Measurements from ENCODE around the gene RIC1.

GRCh38 chr9:5796298-5796697 is 167.4 kb downstream of the RIC1 start:
- TF ChIP-seq CTCF (conservative IDR thresholded peaks at IDR 0.05; ENCODE audit: low read depth, low read length) (no peak), POLR2A (IDR thresholded peaks at IDR 0.05; ENCODE audit: low read depth, low read length) (no peak), SMC3 (IDR thresholded peaks at IDR 0.05; ENCODE audit: low read depth, low read length) (no peak), ELK1 (IDR thresholded peaks at IDR 0.05; ENCODE audit: borderline replicate concordance, low read depth, low read length) (no peak), USF2 (IDR thresholded peaks at IDR 0.05; ENCODE audit: low read depth, low read length) (no peak), RCOR1 (IDR thresholded peaks at IDR 0.05; ENCODE audit: insufficient replicate concordance, low read length) (no peak), CEBPB (IDR thresholded peaks at IDR 0.05; ENCODE audit: low read depth, low read length) (no peak)
